Measurements from ENCODE around the gene ALDH1B1. TPM values are rescaled to one million over a fixed set of nuclear protein-coding genes. Genes with fewer than 3 reads are reported as not detected.

ALDH1B1 gene
- total and polyA plus RNA-seq, 10 of the 15 experiments (the other 5 are each of a cell fraction or from before 2014, with no cell fraction given), result 8.6 to 38.5 (median 30.9) TPM

DNA sequence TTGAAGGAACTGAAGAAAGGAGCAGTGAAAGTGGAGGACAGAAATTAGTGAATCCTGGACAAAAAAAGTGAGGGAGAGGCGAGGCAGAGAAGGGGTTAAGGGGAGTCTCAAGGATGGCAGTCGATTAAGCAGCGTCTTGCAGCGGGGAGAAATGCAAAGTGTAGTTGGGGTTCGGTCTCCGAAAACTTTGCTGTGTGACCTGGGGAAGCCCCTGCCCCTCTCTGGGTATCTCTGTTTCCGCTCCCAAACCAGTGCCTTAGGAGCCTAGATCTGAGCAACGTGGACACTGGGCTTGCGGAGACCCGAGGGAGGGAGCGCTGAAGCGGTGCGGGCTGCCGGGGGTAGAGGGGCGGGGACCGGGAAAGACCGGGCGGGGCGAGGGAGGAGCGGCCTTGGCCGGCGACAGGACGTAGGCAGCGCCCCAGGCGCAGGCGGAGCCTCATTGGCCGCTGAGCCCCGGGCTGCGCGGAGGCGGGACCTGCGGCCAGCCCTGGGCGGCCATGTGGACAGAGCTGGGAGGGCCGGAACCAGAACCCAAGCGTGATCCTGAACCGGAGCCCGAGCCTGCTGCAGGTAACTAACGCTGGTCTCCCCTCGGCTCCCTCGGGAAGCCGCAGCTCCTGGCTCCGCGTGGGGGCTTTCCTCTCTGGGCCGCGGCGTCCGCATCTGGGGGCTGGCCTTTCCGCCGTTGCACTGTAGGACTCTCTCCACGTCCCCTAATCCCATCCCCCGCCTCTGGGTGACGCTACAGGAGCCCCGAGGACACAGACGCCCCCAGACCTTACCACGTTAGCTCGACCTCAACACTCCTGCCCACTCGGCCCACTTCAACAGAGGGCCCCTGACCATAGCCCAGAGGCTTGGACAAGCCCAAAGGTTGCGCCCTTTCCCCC is at the start of gene ALDH1B1 (continued):
- TF ChIP-seq CBX5 (IDR thresholded peaks at IDR 0.05; ENCODE audit: low read depth), result no peak
- TF ChIP-seq, protein P1, sequence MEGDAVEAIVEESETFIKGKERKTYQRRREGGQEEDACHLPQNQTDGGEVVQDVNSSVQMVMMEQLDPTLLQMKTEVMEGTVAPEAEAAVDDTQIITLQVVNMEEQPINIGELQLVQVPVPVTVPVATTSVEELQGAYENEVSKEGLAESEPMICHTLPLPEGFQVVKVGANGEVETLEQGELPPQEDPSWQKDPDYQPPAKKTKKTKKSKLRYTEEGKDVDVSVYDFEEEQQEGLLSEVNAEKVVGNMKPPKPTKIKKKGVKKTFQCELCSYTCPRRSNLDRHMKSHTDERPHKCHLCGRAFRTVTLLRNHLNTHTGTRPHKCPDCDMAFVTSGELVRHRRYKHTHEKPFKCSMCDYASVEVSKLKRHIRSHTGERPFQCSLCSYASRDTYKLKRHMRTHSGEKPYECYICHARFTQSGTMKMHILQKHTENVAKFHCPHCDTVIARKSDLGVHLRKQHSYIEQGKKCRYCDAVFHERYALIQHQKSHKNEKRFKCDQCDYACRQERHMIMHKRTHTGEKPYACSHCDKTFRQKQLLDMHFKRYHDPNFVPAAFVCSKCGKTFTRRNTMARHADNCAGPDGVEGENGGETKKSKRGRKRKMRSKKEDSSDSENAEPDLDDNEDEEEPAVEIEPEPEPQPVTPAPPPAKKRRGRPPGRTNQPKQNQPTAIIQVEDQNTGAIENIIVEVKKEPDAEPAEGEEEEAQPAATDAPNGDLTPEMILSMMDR (IDR thresholded peaks at IDR 0.05 in 2 of 3, conservative IDR thresholded peaks at IDR 0.05 in 1 of 3; ENCODE audit: control insufficient read depth in 2 of 3, extremely low read depth in 1 of 3, insufficient read depth in 1 of 3, low read depth in 3 of 3, low read length in 3 of 3), result peak; percentile 10 to 23 (median 16); a peak in 2 of 6 replicates
- TF ChIP-seq RB1 (IDR thresholded peaks at IDR 0.05; ENCODE audit: borderline replicate concordance), result no peak; the same call in 1 of the 2 replicates
- TF ChIP-seq STAT3 (IDR thresholded peaks at IDR 0.05; ENCODE audit: low read depth, low read length), result no peak
- TF ChIP-seq JUNB (IDR thresholded peaks at IDR 0.05), result no peak
- peak; percentile 69 for TF ChIP-seq POLR2AphosphoS5 (IDR thresholded peaks at IDR 0.05; ENCODE audit: low read length)
- TF ChIP-seq SMARCA5 (IDR thresholded peaks at IDR 0.05), result peak; percentile 77; the same call in 1 of the 2 replicates
- TF ChIP-seq PAX5 (IDR thresholded peaks at IDR 0.05; ENCODE audit: borderline replicate concordance, low read depth, low read length), result no peak; the same call in 1 of the 2 replicates
- peak; percentile 74 for TF ChIP-seq POLR2A (IDR thresholded peaks at IDR 0.05; ENCODE audit: low read depth, low read length)
- TF ChIP-seq NBN (IDR thresholded peaks at IDR 0.05), result peak; percentile 47; the same call in 1 of the 2 replicates
- TF ChIP-seq, protein P2, sequence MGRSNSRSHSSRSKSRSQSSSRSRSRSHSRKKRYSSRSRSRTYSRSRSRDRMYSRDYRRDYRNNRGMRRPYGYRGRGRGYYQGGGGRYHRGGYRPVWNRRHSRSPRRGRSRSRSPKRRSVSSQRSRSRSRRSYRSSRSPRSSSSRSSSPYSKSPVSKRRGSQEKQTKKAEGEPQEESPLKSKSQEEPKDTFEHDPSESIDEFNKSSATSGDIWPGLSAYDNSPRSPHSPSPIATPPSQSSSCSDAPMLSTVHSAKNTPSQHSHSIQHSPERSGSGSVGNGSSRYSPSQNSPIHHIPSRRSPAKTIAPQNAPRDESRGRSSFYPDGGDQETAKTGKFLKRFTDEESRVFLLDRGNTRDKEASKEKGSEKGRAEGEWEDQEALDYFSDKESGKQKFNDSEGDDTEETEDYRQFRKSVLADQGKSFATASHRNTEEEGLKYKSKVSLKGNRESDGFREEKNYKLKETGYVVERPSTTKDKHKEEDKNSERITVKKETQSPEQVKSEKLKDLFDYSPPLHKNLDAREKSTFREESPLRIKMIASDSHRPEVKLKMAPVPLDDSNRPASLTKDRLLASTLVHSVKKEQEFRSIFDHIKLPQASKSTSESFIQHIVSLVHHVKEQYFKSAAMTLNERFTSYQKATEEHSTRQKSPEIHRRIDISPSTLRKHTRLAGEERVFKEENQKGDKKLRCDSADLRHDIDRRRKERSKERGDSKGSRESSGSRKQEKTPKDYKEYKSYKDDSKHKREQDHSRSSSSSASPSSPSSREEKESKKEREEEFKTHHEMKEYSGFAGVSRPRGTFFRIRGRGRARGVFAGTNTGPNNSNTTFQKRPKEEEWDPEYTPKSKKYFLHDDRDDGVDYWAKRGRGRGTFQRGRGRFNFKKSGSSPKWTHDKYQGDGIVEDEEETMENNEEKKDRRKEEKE (IDR thresholded peaks at IDR 0.05), result no peak
- no peak for TF ChIP-seq ASH2L (IDR thresholded peaks at IDR 0.05; ENCODE audit: borderline replicate concordance, low read depth)
- no peak for TF ChIP-seq EZH2 (IDR thresholded peaks at IDR 0.05; ENCODE audit: borderline replicate concordance, control insufficient read depth, low read depth, low read length)
- no peak for TF ChIP-seq MEF2A (IDR thresholded peaks at IDR 0.05; ENCODE audit: insufficient read depth, low read depth, low read length)
- no peak for TF ChIP-seq YBX1 (IDR thresholded peaks at IDR 0.05)
- TF ChIP-seq, protein P3, sequence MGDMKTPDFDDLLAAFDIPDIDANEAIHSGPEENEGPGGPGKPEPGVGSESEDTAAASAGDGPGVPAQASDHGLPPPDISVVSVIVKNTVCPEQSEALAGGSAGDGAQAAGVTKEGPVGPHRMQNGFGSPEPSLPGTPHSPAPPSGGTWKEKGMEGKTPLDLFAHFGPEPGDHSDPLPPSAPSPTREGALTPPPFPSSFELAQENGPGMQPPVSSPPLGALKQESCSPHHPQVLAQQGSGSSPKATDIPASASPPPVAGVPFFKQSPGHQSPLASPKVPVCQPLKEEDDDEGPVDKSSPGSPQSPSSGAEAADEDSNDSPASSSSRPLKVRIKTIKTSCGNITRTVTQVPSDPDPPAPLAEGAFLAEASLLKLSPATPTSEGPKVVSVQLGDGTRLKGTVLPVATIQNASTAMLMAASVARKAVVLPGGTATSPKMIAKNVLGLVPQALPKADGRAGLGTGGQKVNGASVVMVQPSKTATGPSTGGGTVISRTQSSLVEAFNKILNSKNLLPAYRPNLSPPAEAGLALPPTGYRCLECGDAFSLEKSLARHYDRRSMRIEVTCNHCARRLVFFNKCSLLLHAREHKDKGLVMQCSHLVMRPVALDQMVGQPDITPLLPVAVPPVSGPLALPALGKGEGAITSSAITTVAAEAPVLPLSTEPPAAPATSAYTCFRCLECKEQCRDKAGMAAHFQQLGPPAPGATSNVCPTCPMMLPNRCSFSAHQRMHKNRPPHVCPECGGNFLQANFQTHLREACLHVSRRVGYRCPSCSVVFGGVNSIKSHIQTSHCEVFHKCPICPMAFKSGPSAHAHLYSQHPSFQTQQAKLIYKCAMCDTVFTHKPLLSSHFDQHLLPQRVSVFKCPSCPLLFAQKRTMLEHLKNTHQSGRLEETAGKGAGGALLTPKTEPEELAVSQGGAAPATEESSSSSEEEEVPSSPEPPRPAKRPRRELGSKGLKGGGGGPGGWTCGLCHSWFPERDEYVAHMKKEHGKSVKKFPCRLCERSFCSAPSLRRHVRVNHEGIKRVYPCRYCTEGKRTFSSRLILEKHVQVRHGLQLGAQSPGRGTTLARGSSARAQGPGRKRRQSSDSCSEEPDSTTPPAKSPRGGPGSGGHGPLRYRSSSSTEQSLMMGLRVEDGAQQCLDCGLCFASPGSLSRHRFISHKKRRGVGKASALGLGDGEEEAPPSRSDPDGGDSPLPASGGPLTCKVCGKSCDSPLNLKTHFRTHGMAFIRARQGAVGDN (IDR thresholded peaks at IDR 0.05), result no peak
- TF ChIP-seq CHD1 (IDR thresholded peaks at IDR 0.05; ENCODE audit: low read depth, low read length), result no peak
